Fibroblast of villous mesenchyme (primary cell): ENCODE data around the gene SMAD2. TPM values are rescaled to one million over a fixed set of nuclear protein-coding genes. Genes with fewer than 3 reads are reported as not detected.
"Not testable (repeated sequence)": the region's sequence is repeated elsewhere in the genome, so short reads cannot be mapped to it uniquely, and the experiment has no call there.

Experiments used
- DNase-seq: peaks from one replicate; pipeline ENCODE4 v3.0.0-alpha.2; 2010; ENCODE audit warnings: low read depth
- H3K4me3 ChIP-seq: 2 replicates; pipeline ENCODE4 v1.5.1; 2011; ENCODE audit warnings: low read depth, mild to moderate bottlenecking, low read length
- CTCF ChIP-seq: IDR thresholded peaks from 2 replicates; pipeline ENCODE4 v1.5.1; 2012; ENCODE audit warnings: low read depth, mild to moderate bottlenecking, low read length; ENCODE audit not compliant: insufficient read depth
- total RNA-seq: library from RNA; depleted of rRNA; stranded (reverse); fragments of >200 nt; gene quantifications from 2 replicates; pipeline ENCODE4 v1.2.3, GENCODE V29; 2012

SMAD2 gene
- total RNA-seq, 1 donor: 36.3 TPM

- no peak for TF ChIP-seq CTCF
- no peak for DNase-seq
- H3K4me3 ChIP-seq: no peak overlapping the region
Observed at GRCh38 chr18:47832348-47832747, 98.1 kb downstream of the SMAD2 start.

GRCh38 chr18:47831351-47831750, 99.1 kb downstream of the SMAD2 start:
- no peak overlapping the region for H3K4me3 ChIP-seq
- no peak for TF ChIP-seq CTCF
- no peak for DNase-seq

GRCh38 chr18:47830772-47831171, 99.7 kb downstream of the SMAD2 start:
- TF ChIP-seq CTCF: no peak

GRCh38 chr18:47829831-47830230, 100.6 kb downstream of the SMAD2 start:
- no peak for DNase-seq
- TF ChIP-seq CTCF: no peak
- no peak overlapping the region for H3K4me3 ChIP-seq

More at GRCh38 chr18:47830772-47831171, 99.7 kb downstream of the SMAD2 start:
- DNase-seq: no peak
- no peak overlapping the region for H3K4me3 ChIP-seq

- not testable (repeated sequence) for DNase-seq
Observed at GRCh38 chr18:47828031-47828430, 102.4 kb downstream of the SMAD2 start.

GRCh38 chr18:47826157-47827074, 104.0 kb downstream of the SMAD2 start:
- no peak for TF ChIP-seq CTCF
- no peak for DNase-seq
- H3K4me3 ChIP-seq: no peak overlapping the region

More at GRCh38 chr18:47828031-47828430, 102.4 kb downstream of the SMAD2 start:
- not testable (repeated sequence) for H3K4me3 ChIP-seq

GRCh38 chr18:47821314-47821713, 109.1 kb downstream of the SMAD2 start:
- H3K4me3 ChIP-seq: no peak overlapping the region
- TF ChIP-seq CTCF: no peak
- DNase-seq: no peak
